ENCODE measurements around the gene MRPL33. TPM values are rescaled to one million over a fixed set of nuclear protein-coding genes. Genes with fewer than 3 reads are reported as not detected.

MRPL33 gene
- 153 TPM for polyA plus RNA-seq (2012; ENCODE audit: insufficient read depth, insufficient read length, low read depth)

- TF ChIP-seq CTCF (IDR thresholded peaks at IDR 0.05; ENCODE audit: low read depth, low read length): no peak
Observed at GRCh38 chr2:27771548-27772335, at the start of gene MRPL33. Gene MRPL33, plus strand, starts transcription at chr2:27771719. Its CDS starts 59 bp downstream, at chr2:27771778.

GRCh38 chr2:27721884-27722485 is 49.5 kb upstream of the MRPL33 start:
- no peak overlapping the region for H3K4me3 ChIP-seq (ENCODE audit: low read depth, low read length)
- no peaks in the 10 kb centered on the region for H3K9me3 ChIP-seq
- H3K27me3 ChIP-seq: no peaks in the 10 kb centered on the region
- no peak for TF ChIP-seq CTCF (IDR thresholded peaks at IDR 0.05; ENCODE audit: low read depth, low read length)
- DNase-seq: no peak
- H3K36me3 ChIP-seq: no peaks in the 10 kb centered on the region
- peaks cover 15% of the 10 kb centered on the region for H3K4me1 ChIP-seq

More at GRCh38 chr2:27771548-27772335, at the start of gene MRPL33:
- Histone ChIP-seq H3K4me1 (peaks cover 7% of the 10 kb centered on the region), H3K4me3 (ENCODE audit: low read depth, low read length) (peak within 1 kb of the TSS; percentile 87), H3K9me3 (no peaks in the 10 kb centered on the region), H3K36me3 (peaks cover 17% of the 10 kb centered on the region), H3K27me3 (no peaks in the 10 kb centered on the region)
- DNase-seq: peak; percentile 98

GRCh38 chr2:27723372-27724144 is 48.0 kb upstream of the MRPL33 start:
- H3K9me3 ChIP-seq: no peaks in the 10 kb centered on the region
- no peak overlapping the region for H3K4me3 ChIP-seq (ENCODE audit: low read depth, low read length)
- no peaks in the 10 kb centered on the region for H3K36me3 ChIP-seq
- H3K27me3 ChIP-seq: no peaks in the 10 kb centered on the region
- peak; percentile 91 for TF ChIP-seq CTCF (IDR thresholded peaks at IDR 0.05; ENCODE audit: low read depth, low read length)
- peak; percentile 81 for DNase-seq
- peaks cover 11% of the 10 kb centered on the region for H3K4me1 ChIP-seq

GRCh38 chr2:27724191-27724590 is 47.3 kb upstream of the MRPL33 start:
- no peaks in the 10 kb centered on the region for H3K9me3 ChIP-seq

GRCh38 chr2:27724905-27725701 is 46.4 kb upstream of the MRPL33 start:
- H3K36me3 ChIP-seq: no peaks in the 10 kb centered on the region
- no peak for TF ChIP-seq CTCF (IDR thresholded peaks at IDR 0.05; ENCODE audit: low read depth, low read length)
- DNase-seq: no peak
- H3K27me3 ChIP-seq: no peaks in the 10 kb centered on the region
- peaks cover 11% of the 10 kb centered on the region for H3K4me1 ChIP-seq
- no peak overlapping the region for H3K4me3 ChIP-seq (ENCODE audit: low read depth, low read length)
- no peaks in the 10 kb centered on the region for H3K9me3 ChIP-seq

More at GRCh38 chr2:27724191-27724590, 47.3 kb upstream of the MRPL33 start:
- DNase-seq: no peak
- Histone ChIP-seq H3K27me3 (no peaks in the 10 kb centered on the region), H3K4me3 (ENCODE audit: low read depth, low read length) (no peak overlapping the region), H3K4me1 (peaks cover 11% of the 10 kb centered on the region), H3K36me3 (no peaks in the 10 kb centered on the region)
- no peak for TF ChIP-seq CTCF (IDR thresholded peaks at IDR 0.05; ENCODE audit: low read depth, low read length)
